ENCODE results near the gene PGAM4. TPM values are rescaled to one million over a fixed set of nuclear protein-coding genes. Genes with fewer than 3 reads are reported as not detected.
A peak's percentile ranks its signal among the peaks of the same experiment; 100 is the strongest.

PGAM4 gene
- total RNA-seq, 6 experiments from 2014 or later: 0.23 to 0.65 TPM; not detected in 4

DNA sequence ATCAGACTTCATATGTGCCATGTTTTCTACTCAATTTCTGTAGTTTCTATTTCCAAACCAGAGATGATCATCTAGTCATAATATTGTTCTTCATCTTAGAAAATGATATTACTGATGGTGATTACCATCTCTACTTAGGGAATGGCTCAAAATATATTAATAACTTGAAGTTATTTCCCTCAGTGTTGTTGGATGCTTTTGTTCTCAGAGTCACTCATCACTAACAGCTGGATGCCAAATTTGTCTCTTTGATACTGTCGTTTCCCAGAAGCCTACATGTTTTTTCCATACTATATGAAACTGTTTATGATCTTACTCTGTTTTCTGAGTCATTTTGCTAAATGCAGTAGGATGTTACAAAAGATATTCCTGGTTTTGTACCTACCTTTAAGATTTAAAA, 8.9 kb downstream of the PGAM4 start:
- DNase-seq: no peak
- H3K4me3 Mint-ChIP-seq: no peak overlapping the region
- no peak overlapping the region for H3K27ac Mint-ChIP-seq
- H3K36me3 Mint-ChIP-seq (ENCODE audit: low read depth): no peaks in the 10 kb centered on the region
- H3K27me3 Mint-ChIP-seq (ENCODE audit: insufficient read depth): no peaks in the 10 kb centered on the region
- TF ChIP-seq, protein P1, sequence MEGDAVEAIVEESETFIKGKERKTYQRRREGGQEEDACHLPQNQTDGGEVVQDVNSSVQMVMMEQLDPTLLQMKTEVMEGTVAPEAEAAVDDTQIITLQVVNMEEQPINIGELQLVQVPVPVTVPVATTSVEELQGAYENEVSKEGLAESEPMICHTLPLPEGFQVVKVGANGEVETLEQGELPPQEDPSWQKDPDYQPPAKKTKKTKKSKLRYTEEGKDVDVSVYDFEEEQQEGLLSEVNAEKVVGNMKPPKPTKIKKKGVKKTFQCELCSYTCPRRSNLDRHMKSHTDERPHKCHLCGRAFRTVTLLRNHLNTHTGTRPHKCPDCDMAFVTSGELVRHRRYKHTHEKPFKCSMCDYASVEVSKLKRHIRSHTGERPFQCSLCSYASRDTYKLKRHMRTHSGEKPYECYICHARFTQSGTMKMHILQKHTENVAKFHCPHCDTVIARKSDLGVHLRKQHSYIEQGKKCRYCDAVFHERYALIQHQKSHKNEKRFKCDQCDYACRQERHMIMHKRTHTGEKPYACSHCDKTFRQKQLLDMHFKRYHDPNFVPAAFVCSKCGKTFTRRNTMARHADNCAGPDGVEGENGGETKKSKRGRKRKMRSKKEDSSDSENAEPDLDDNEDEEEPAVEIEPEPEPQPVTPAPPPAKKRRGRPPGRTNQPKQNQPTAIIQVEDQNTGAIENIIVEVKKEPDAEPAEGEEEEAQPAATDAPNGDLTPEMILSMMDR (IDR thresholded peaks at IDR 0.05): no peak
- H3K4me1 Mint-ChIP-seq (ENCODE audit: low read depth): peaks cover 22% of the 10 kb centered on the region
- peaks cover 3% of the 10 kb centered on the region; the same call in 1 of the 2 replicates for H3K9me3 Mint-ChIP-seq

DNA sequence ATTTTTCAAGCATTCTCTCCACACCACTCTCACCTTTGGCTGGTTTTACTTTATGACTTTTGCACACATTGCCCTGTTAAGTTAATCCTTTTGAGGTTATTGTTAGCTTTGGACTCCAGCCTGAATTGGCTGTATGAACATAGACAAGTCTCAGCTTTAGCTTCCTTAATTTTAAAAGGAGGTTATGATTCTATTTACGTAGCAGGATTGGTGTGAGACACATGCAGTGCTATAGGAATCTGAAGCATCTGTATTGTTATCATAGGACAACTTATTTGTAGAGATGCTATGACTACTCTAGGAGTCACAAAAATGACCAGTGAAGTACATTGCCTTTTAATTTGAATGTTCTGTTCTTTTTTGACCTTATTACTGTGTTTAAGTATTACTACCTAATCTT, 15.7 kb downstream of the PGAM4 start:
- Mint-ChIP-seq H3K9me3 (peaks cover 3% of the 10 kb centered on the region; the same call in 1 of the 2 replicates), H3K27me3 (ENCODE audit: insufficient read depth) (no peaks in the 10 kb centered on the region), H3K4me3 (peak overlapping the region; percentile 47; the same call in 1 of the 2 replicates), H3K36me3 (ENCODE audit: low read depth) (no peaks in the 10 kb centered on the region), H3K27ac (peak overlapping the region; percentile 83), H3K4me1 (ENCODE audit: low read depth) (peaks cover 11% of the 10 kb centered on the region)
- TF ChIP-seq, protein P1 (IDR thresholded peaks at IDR 0.05): no peak
- DNase-seq: peak; percentile 53

DNA sequence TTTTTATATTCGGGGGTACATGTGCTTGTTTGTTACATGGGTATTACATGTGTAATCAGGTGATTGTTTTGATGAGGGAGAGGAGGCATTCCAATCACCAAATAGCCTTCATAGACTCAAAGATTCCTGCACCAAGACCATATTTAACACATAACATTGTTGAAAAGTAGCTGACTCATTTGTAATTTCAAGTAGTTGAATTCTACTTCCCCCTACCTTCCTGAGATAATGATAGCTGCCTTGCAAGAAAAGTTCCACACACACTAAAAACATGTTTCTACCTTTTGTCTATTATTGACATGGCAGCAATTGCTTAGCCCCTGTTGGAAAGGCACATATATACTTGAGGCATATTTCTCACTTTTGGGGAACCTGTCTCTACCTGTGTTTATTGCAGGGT, 16.1 kb downstream of the PGAM4 start:
- H3K27me3 Mint-ChIP-seq (ENCODE audit: insufficient read depth): no peaks in the 10 kb centered on the region
- H3K4me3 Mint-ChIP-seq: peak overlapping the region; percentile 47; the same call in 1 of the 2 replicates
- H3K27ac Mint-ChIP-seq: peak overlapping the region; percentile 83
- peaks cover 11% of the 10 kb centered on the region for H3K4me1 Mint-ChIP-seq (ENCODE audit: low read depth)
- DNase-seq: no peak
- peaks cover 3% of the 10 kb centered on the region; the same call in 1 of the 2 replicates for H3K9me3 Mint-ChIP-seq
- H3K36me3 Mint-ChIP-seq (ENCODE audit: low read depth): no peaks in the 10 kb centered on the region
- TF ChIP-seq, protein P1 (IDR thresholded peaks at IDR 0.05): no peak

DNA sequence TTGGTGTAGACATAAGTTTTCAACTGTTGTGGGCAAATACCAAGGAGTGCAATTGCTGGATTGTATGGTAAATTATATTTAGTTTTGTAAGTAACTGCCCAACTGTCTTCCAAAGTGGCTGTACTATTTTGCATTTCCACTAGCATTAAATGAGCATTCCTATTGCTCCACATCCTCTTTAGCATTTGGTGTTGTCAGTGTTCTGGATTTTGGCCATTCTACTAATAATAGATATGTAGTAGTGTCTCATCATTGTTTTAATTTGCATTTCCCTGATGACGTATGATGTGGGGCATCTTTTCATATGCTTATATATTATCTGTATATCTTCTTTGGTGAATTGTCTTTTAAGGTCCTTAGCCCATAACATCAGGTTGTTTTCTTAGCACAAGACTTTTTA, 17.3 kb downstream of the PGAM4 start:
- Mint-ChIP-seq H3K27ac (no peak overlapping the region), H3K4me1 (ENCODE audit: low read depth) (peaks cover 11% of the 10 kb centered on the region), H3K9me3 (no peaks in the 10 kb centered on the region), H3K36me3 (ENCODE audit: low read depth) (no peaks in the 10 kb centered on the region), H3K4me3 (no peak overlapping the region), H3K27me3 (ENCODE audit: insufficient read depth) (no peaks in the 10 kb centered on the region)
- TF ChIP-seq, protein P1 (IDR thresholded peaks at IDR 0.05): no peak
- DNase-seq: no peak

DNA sequence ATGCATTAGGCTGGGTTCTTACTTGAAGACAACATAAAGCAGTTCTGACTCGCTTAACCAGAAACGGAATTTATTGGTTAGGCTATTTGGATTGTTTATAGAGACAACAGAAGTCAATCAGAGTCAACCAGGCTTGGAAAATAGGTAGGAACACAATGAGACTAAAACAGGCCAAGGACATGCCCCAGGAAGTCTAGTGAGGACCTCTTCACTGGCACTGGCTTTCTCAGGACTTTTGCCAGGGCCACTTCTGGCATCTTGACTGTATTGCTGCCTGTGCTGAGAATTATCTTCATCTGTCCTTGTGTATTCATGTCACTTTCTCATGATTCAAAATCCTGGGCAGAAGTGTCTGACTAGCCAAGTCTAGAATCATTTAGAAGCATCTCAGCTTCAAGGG, 19.6 kb downstream of the PGAM4 start:
- H3K27me3 Mint-ChIP-seq (ENCODE audit: insufficient read depth): no peaks in the 10 kb centered on the region
- peaks cover 11% of the 10 kb centered on the region for H3K4me1 Mint-ChIP-seq (ENCODE audit: low read depth)
- no peaks in the 10 kb centered on the region for H3K9me3 Mint-ChIP-seq
- DNase-seq: no peak
- H3K27ac Mint-ChIP-seq: no peak overlapping the region
- H3K36me3 Mint-ChIP-seq (ENCODE audit: low read depth): no peaks in the 10 kb centered on the region
- TF ChIP-seq, protein P1 (IDR thresholded peaks at IDR 0.05): no peak
- no peak overlapping the region for H3K4me3 Mint-ChIP-seq

DNA sequence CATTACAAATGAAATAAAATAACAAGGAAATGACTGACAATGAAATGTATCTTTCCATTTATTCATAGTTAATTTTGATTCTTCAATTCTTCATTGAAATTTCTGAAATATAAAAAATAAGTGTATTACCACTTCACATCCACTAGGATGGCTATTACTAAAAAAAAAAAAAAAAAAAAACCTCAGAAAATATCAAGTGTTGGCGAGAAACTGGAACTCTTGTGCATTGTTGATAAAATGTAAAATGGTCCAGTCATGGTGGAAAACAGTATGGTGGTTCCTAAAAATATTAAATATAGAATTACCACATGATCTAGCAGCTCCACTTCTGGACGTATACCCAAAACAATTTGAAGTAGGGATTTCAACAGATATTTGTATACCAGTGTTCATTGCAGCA, 22.9 kb downstream of the PGAM4 start:
- H3K4me1 Mint-ChIP-seq (ENCODE audit: low read depth): no peaks in the 10 kb centered on the region

More for the DNA sequence above, 22.9 kb downstream of the PGAM4 start:
- no peak overlapping the region for H3K27ac Mint-ChIP-seq
- no peaks in the 10 kb centered on the region for H3K27me3 Mint-ChIP-seq (ENCODE audit: insufficient read depth)
- no peaks in the 10 kb centered on the region for H3K36me3 Mint-ChIP-seq (ENCODE audit: low read depth)
- no peak overlapping the region for H3K4me3 Mint-ChIP-seq
- TF ChIP-seq, protein P1 (IDR thresholded peaks at IDR 0.05): peak; percentile 40
- DNase-seq: no peak
- H3K9me3 Mint-ChIP-seq: no peaks in the 10 kb centered on the region

Data from HFFc6 (cell line).